ENCODE measurements around the gene PDK1.

PDK1 gene

GRCh38 chr2:172555522-172556283 is at the start of gene PDK1:
TSS of gene PDK1 (plus strand) at chr2:172556090. CDS start at chr2:172556151, 61 bp downstream.
- H3K4me3 ChIP-seq (ENCODE audit: low read depth, low read length) = peak within 1 kb of the TSS; percentile 88
- TF ChIP-seq CTCF (IDR thresholded peaks at IDR 0.05; ENCODE audit: insufficient read depth, low read depth, low read length, missing control alignments) = no peak
- peak; percentile 94 for DNase-seq (ENCODE audit: low read depth)

GRCh38 chr2:172507199-172507598 is 48.7 kb upstream of the PDK1 start:
- no peak overlapping the region for H3K4me3 ChIP-seq (ENCODE audit: low read depth, low read length)
- no peak for DNase-seq (ENCODE audit: low read depth)
- TF ChIP-seq CTCF (IDR thresholded peaks at IDR 0.05; ENCODE audit: insufficient read depth, low read depth, low read length, missing control alignments) = no peak

- TF ChIP-seq CTCF (IDR thresholded peaks at IDR 0.05; ENCODE audit: insufficient read depth, low read depth, low read length, missing control alignments) = no peak
- no peak for DNase-seq (ENCODE audit: low read depth)
- no peak overlapping the region for H3K4me3 ChIP-seq (ENCODE audit: low read depth, low read length)
These were observed 45.8 kb upstream of the PDK1 start for GRCh38 chr2:172510088-172510487.

- no peak for TF ChIP-seq CTCF (IDR thresholded peaks at IDR 0.05; ENCODE audit: insufficient read depth, low read depth, low read length, missing control alignments)
- DNase-seq (ENCODE audit: low read depth) = no peak
- no peak overlapping the region for H3K4me3 ChIP-seq (ENCODE audit: low read depth, low read length)
These were observed 45.3 kb upstream of the PDK1 start for GRCh38 chr2:172510548-172510947.

- no peak for TF ChIP-seq CTCF (IDR thresholded peaks at IDR 0.05; ENCODE audit: insufficient read depth, low read depth, low read length, missing control alignments)
- H3K4me3 ChIP-seq (ENCODE audit: low read depth, low read length) = no peak overlapping the region
- DNase-seq (ENCODE audit: low read depth) = no peak
These were observed 42.9 kb upstream of the PDK1 start for GRCh38 chr2:172512810-172513523.

GRCh38 chr2:172513524-172513900 is 42.4 kb upstream of the PDK1 start:
- no peak for DNase-seq (ENCODE audit: low read depth)
- no peak overlapping the region for H3K4me3 ChIP-seq (ENCODE audit: low read depth, low read length)
- no peak for TF ChIP-seq CTCF (IDR thresholded peaks at IDR 0.05; ENCODE audit: insufficient read depth, low read depth, low read length, missing control alignments)
